WTC11 (cell line): Measurements from ENCODE around the gene PDF. TPM values are rescaled to one million over a fixed set of nuclear protein-coding genes. Genes with fewer than 3 reads are reported as not detected.

Source experiments
- ATAC-seq: fragments of 200-7000 bp; cut with Tn5 transposase; 2 replicates; pipeline ENCODE4 v1.10.0; 2021; ENCODE audit warnings: mild to moderate bottlenecking, moderate library complexity
- CTCF ChIA-PET: fragments of 300-600 bp; sonication (Branson Sonifier 250); formaldehyde crosslinking; loops from one replicate; lab custom pipeline; 2021; ENCODE audit warnings: antibody characterized with exemption; lab: Charles Lee
- POLR2A ChIA-PET: fragments of 350-600 bp; sonication (Branson Sonifier 250); formaldehyde crosslinking; loops from one replicate; lab custom pipeline; 2021; ENCODE audit warnings: antibody characterized with exemption; lab: Charles Lee
- DNase-seq: peaks from one replicate; pipeline ENCODE4 v3.0.0; 2021; ENCODE audit warnings: low spot score
- H3K27ac Mint-ChIP-seq: 2 replicates; pipeline ENCODE4 v1.8.0; 2021; ENCODE audit warnings: mixed read lengths
- H3K27me3 Mint-ChIP-seq: 2 replicates; pipeline ENCODE4 v1.8.0; 2021; ENCODE audit warnings: low read depth, mild to moderate bottlenecking, moderate library complexity, mixed read lengths
- H3K36me3 Mint-ChIP-seq: 2 replicates; pipeline ENCODE4 v1.8.0; 2021; ENCODE audit warnings: mixed read lengths
- H3K4me1 Mint-ChIP-seq: 2 replicates; pipeline ENCODE4 v1.8.0; 2022; ENCODE audit warnings: mixed read lengths
- H3K4me3 Mint-ChIP-seq: 2 replicates; pipeline ENCODE4 v1.8.0; 2021; ENCODE audit warnings: mild to moderate bottlenecking, moderate library complexity, mixed read lengths
- H3K9me3 Mint-ChIP-seq: 2 replicates; pipeline ENCODE4 v1.8.0; 2021; ENCODE audit warnings: mixed read lengths
- CBFB ChIP-seq: sonication (generic); formaldehyde crosslinking; IDR thresholded peaks from 2 replicates; pipeline ENCODE4 v1.8.1; 2022; ENCODE audit warnings: mild to moderate bottlenecking, low read depth, missing genetic modification reagents
- CREB1 ChIP-seq: sonication (generic); formaldehyde crosslinking; IDR thresholded peaks from 2 replicates; pipeline ENCODE4 v1.8.0; 2023; ENCODE audit warnings: mild to moderate bottlenecking, missing genetic modification reagents
- MXD4 ChIP-seq: fragments of 250-450 bp; sonication (Bioruptor Pico); IDR thresholded peaks from 2 replicates; pipeline ENCODE4 v1.8.0; 2021; ENCODE audit warnings: mild to moderate bottlenecking, moderate library complexity, borderline replicate concordance
- NFE2L1 ChIP-seq: sonication (generic); formaldehyde crosslinking; IDR thresholded peaks from 2 replicates; pipeline ENCODE4 v1.8.1; 2023; ENCODE audit warnings: missing genetic modification reagents
- NR2C2 ChIP-seq: sonication (generic); formaldehyde crosslinking; IDR thresholded peaks from 2 replicates; pipeline ENCODE4 v1.8.0; 2022; ENCODE audit warnings: mild to moderate bottlenecking, missing genetic modification reagents
- NR3C1 ChIP-seq: sonication (generic); formaldehyde crosslinking; conservative IDR thresholded peaks from 2 replicates; pipeline ENCODE4 v1.8.1; 2023; ENCODE audit warnings: low read depth, mild to moderate bottlenecking, missing genetic modification reagents
- RORB ChIP-seq: fragments of 250-450 bp; sonication (Bioruptor Pico); IDR thresholded peaks from 2 replicates; pipeline ENCODE4 v1.9.0; 2021; ENCODE audit warnings: mild to moderate bottlenecking
- SP1 ChIP-seq: sonication (generic); formaldehyde crosslinking; conservative IDR thresholded peaks from 2 replicates; pipeline ENCODE4 v1.8.1; 2022; ENCODE audit warnings: missing genetic modification reagents
- USF2 ChIP-seq: sonication (generic); formaldehyde crosslinking; IDR thresholded peaks from 2 replicates; pipeline ENCODE4 v1.8.1; 2023; ENCODE audit warnings: mild to moderate bottlenecking, missing genetic modification reagents, moderate library complexity
- ZNF263 ChIP-seq: sonication (generic); formaldehyde crosslinking; IDR thresholded peaks from 2 replicates; pipeline ENCODE4 v1.8.1; 2022; ENCODE audit warnings: low read depth, mild to moderate bottlenecking, moderate library complexity, missing genetic modification reagents
- ZNF317 ChIP-seq: sonication (generic); formaldehyde crosslinking; IDR thresholded peaks from 2 replicates; pipeline ENCODE4 v1.8.1; 2023; ENCODE audit warnings: low read depth, mild to moderate bottlenecking, moderate library complexity, missing genetic modification reagents, borderline replicate concordance
- ZNF425 ChIP-seq: fragments of 250-450 bp; sonication (Bioruptor Pico); conservative IDR thresholded peaks from 2 replicates; pipeline ENCODE4 v1.9.0; 2021; ENCODE audit warnings: mild to moderate bottlenecking
- total RNA-seq: library from RNA; stranded (reverse); gene quantifications from 3 replicates; pipeline ENCODE4 v1.2.3, GENCODE V29; 2021
- TF ChIP-seq, protein P1 (sequence below): sonication (generic); formaldehyde crosslinking; IDR thresholded peaks from 2 replicates; pipeline ENCODE4 v1.8.1; 2023; ENCODE audit warnings: mild to moderate bottlenecking, moderate library complexity, missing genetic modification reagents
- TF ChIP-seq, protein P2 (sequence below): sonication (generic); formaldehyde crosslinking; IDR thresholded peaks from 2 replicates; pipeline ENCODE4 v1.8.1; 2022; ENCODE audit warnings: low read depth, mild to moderate bottlenecking, moderate library complexity, missing genetic modification reagents, borderline replicate concordance
- TF ChIP-seq, protein P3 (sequence below): fragments of 250-450 bp; sonication (Bioruptor Pico); IDR thresholded peaks from 2 replicates; pipeline ENCODE4 v1.8.0; 2021; ENCODE audit warnings: mild to moderate bottlenecking
- TF ChIP-seq, protein P4 (sequence below): sonication (generic); formaldehyde crosslinking; IDR thresholded peaks from 2 replicates; pipeline ENCODE4 v1.8.1; 2023; ENCODE audit warnings: mild to moderate bottlenecking, missing genetic modification reagents, borderline replicate concordance

Gene PDF
- total RNA-seq, 1 experiment from 2014 or later = 28.2 TPM

DNA sequence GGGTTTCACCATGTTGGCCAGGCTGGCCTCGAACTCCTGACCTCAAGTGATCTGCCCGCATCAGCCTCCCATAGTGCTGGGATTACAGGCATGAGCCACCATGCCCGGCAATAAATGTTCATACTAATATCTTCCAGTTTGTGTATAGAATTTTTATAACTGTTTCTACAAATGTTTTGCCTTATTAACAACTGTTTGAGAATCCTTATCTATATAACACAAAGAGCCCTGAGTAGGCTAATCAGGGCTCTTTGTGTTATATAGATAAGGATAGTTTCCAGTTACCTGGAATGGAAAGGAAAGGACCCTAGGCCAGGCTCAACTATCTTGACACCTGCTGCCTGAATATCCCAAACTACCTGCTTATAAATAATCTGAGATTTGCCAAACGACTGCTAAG is 38.5 kb upstream of the PDF start:
- no peak overlapping the region for H3K27ac Mint-ChIP-seq
- ChIA-PET POLR2A (no interaction called here), CTCF (no interaction called here)
- H3K4me3 Mint-ChIP-seq = no peak overlapping the region
- no peak for DNase-seq
- H3K9me3 Mint-ChIP-seq = no peaks in the 10 kb centered on the region
- peaks cover 66% of the 10 kb centered on the region for H3K36me3 Mint-ChIP-seq
- TF ChIP-seq, protein P1, sequence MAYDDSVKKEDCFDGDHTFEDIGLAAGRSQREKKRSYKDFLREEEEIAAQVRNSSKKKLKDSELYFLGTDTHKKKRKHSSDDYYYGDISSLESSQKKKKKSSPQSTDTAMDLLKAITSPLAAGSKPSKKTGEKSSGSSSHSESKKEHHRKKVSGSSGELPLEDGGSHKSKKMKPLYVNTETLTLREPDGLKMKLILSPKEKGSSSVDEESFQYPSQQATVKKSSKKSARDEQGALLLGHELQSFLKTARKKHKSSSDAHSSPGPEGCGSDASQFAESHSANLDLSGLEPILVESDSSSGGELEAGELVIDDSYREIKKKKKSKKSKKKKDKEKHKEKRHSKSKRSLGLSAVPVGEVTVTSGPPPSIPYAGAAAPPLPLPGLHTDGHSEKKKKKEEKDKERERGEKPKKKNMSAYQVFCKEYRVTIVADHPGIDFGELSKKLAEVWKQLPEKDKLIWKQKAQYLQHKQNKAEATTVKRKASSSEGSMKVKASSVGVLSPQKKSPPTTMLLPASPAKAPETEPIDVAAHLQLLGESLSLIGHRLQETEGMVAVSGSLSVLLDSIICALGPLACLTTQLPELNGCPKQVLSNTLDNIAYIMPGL (CRISPR knock-in tag) = no peak
- no peak for TF ChIP-seq NFE2L1 (CRISPR knock-in tag)
- no peak for TF ChIP-seq ZNF425 (CRISPR knock-in tag)
- TF ChIP-seq CREB1 (CRISPR knock-in tag) = no peak
- no peak for TF ChIP-seq MXD4
- TF ChIP-seq SP1 (CRISPR knock-in tag) = no peak
- TF ChIP-seq NR2C2 (CRISPR knock-in tag) = no peak
- TF ChIP-seq, protein P2, sequence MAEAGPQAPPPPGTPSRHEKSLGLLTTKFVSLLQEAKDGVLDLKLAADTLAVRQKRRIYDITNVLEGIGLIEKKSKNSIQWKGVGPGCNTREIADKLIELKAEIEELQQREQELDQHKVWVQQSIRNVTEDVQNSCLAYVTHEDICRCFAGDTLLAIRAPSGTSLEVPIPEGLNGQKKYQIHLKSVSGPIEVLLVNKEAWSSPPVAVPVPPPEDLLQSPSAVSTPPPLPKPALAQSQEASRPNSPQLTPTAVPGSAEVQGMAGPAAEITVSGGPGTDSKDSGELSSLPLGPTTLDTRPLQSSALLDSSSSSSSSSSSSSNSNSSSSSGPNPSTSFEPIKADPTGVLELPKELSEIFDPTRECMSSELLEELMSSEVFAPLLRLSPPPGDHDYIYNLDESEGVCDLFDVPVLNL (CRISPR knock-in tag) = no peak
- TF ChIP-seq, protein P3, sequence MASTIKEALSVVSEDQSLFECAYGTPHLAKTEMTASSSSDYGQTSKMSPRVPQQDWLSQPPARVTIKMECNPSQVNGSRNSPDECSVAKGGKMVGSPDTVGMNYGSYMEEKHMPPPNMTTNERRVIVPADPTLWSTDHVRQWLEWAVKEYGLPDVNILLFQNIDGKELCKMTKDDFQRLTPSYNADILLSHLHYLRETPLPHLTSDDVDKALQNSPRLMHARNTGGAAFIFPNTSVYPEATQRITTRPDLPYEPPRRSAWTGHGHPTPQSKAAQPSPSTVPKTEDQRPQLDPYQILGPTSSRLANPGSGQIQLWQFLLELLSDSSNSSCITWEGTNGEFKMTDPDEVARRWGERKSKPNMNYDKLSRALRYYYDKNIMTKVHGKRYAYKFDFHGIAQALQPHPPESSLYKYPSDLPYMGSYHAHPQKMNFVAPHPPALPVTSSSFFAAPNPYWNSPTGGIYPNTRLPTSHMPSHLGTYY (CRISPR knock-in tag) = no peak
- no peak for TF ChIP-seq CBFB
- no peak for TF ChIP-seq ZNF263 (CRISPR knock-in tag)
- TF ChIP-seq, all 79 proteins: peak for 0
- Mint-ChIP-seq H3K4me1 (no peaks in the 10 kb centered on the region), H3K27me3 (no peaks in the 10 kb centered on the region)
- no peak for ATAC-seq

DNA sequence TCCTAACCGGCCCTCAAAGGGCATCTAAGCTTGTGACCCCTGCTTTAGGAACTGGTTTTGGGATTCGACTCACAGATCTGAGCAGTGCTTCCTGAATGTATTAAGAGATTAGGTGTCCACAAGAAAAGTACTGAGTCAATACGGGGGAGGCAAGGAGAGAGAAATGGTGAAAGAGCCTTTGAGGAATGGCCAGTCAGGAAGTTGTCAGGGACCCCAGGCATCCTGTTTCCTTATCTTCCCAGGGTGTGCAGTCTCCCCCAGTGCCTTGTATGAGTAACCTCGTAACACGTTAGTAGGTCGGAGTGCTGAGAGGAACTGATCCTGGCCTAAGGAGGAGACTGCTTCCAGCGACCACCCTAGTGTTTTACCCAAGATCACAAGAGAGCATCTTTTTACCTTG is 37.6 kb upstream of the PDF start:
- no peaks in the 10 kb centered on the region for H3K27me3 Mint-ChIP-seq
- TF ChIP-seq NR3C1 (CRISPR knock-in tag) (no peak), RORB (CRISPR knock-in tag) (no peak), ZNF317 (no peak), USF2 (no peak), ZNF263 (CRISPR knock-in tag) (no peak), NFE2L1 (CRISPR knock-in tag) (no peak)
- TF ChIP-seq, protein P4, sequence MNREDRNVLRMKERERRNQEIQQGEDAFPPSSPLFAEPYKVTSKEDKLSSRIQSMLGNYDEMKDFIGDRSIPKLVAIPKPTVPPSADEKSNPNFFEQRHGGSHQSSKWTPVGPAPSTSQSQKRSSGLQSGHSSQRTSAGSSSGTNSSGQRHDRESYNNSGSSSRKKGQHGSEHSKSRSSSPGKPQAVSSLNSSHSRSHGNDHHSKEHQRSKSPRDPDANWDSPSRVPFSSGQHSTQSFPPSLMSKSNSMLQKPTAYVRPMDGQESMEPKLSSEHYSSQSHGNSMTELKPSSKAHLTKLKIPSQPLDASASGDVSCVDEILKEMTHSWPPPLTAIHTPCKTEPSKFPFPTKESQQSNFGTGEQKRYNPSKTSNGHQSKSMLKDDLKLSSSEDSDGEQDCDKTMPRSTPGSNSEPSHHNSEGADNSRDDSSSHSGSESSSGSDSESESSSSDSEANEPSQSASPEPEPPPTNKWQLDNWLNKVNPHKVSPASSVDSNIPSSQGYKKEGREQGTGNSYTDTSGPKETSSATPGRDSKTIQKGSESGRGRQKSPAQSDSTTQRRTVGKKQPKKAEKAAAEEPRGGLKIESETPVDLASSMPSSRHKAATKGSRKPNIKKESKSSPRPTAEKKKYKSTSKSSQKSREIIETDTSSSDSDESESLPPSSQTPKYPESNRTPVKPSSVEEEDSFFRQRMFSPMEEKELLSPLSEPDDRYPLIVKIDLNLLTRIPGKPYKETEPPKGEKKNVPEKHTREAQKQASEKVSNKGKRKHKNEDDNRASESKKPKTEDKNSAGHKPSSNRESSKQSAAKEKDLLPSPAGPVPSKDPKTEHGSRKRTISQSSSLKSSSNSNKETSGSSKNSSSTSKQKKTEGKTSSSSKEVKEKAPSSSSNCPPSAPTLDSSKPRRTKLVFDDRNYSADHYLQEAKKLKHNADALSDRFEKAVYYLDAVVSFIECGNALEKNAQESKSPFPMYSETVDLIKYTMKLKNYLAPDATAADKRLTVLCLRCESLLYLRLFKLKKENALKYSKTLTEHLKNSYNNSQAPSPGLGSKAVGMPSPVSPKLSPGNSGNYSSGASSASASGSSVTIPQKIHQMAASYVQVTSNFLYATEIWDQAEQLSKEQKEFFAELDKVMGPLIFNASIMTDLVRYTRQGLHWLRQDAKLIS (CRISPR knock-in tag) = no peak
- TF ChIP-seq, protein P2 (CRISPR knock-in tag) = no peak
- TF ChIP-seq, all 79 proteins: peak for 0
- DNase-seq (no peak), ATAC-seq (no peak)
- Mint-ChIP-seq H3K4me3 (no peak overlapping the region), H3K36me3 (peaks cover 61% of the 10 kb centered on the region), H3K27ac (no peak overlapping the region), H3K9me3 (no peaks in the 10 kb centered on the region), H3K4me1 (no peaks in the 10 kb centered on the region)
- CTCF ChIA-PET = no interaction called here
- POLR2A ChIA-PET = no interaction called here
